ENCODE results near the gene THG1L.
"Not testable (repeated sequence)": the region's sequence is repeated elsewhere in the genome, so short reads cannot be mapped to it uniquely, and the experiment has no call there.

The THG1L gene

GRCh38 chr5:157731272-157732129, at the start of gene THG1L:
THG1L (plus strand) TSS chr5:157731420; CDS start chr5:157731441, 21 bp downstream.
- peak; percentile 94 for DNase-seq (ENCODE audit: low read depth, low spot score)

GRCh38 chr5:157682257-157682656, 49.0 kb upstream of the THG1L start:
- no peak for DNase-seq (ENCODE audit: low read depth, low spot score)

GRCh38 chr5:157686276-157687197, 44.7 kb upstream of the THG1L start:
- not testable (repeated sequence) for DNase-seq (ENCODE audit: low read depth, low spot score)

- DNase-seq (ENCODE audit: low read depth, low spot score) = no peak
Observed at GRCh38 chr5:157687198-157687554, 44.0 kb upstream of the THG1L start.

GRCh38 chr5:157689942-157690689, 41.1 kb upstream of the THG1L start:
- no peak for DNase-seq (ENCODE audit: low read depth, low spot score)

- no peak for DNase-seq (ENCODE audit: low read depth, low spot score)
Observed at GRCh38 chr5:157690690-157691433, 40.4 kb upstream of the THG1L start.

- DNase-seq (ENCODE audit: low read depth, low spot score) = not testable (repeated sequence)
Observed at GRCh38 chr5:157693816-157694215, 37.4 kb upstream of the THG1L start.

GRCh38 chr5:157696154-157696553, 35.1 kb upstream of the THG1L start:
- not testable (repeated sequence) for DNase-seq (ENCODE audit: low read depth, low spot score)

- DNase-seq (ENCODE audit: low read depth, low spot score) = not testable (repeated sequence)
Observed at GRCh38 chr5:157698674-157699073, 32.5 kb upstream of the THG1L start.

- no peak for DNase-seq (ENCODE audit: low read depth, low spot score)
Observed at GRCh38 chr5:157703736-157704135, 27.5 kb upstream of the THG1L start.

GRCh38 chr5:157708866-157709265, 22.4 kb upstream of the THG1L start:
- no peak for DNase-seq (ENCODE audit: low read depth, low spot score)

GRCh38 chr5:157709346-157709745, 21.9 kb upstream of the THG1L start:
- no peak for DNase-seq (ENCODE audit: low read depth, low spot score)

GRCh38 chr5:157710431-157710830, 20.8 kb upstream of the THG1L start:
- no peak for DNase-seq (ENCODE audit: low read depth, low spot score)

GRCh38 chr5:157710882-157711281, 20.3 kb upstream of the THG1L start:
- no peak for DNase-seq (ENCODE audit: low read depth, low spot score)

- no peak for DNase-seq (ENCODE audit: low read depth, low spot score)
Observed at GRCh38 chr5:157713830-157714595, 17.2 kb upstream of the THG1L start.

GRCh38 chr5:157714596-157714864, 16.7 kb upstream of the THG1L start:
- DNase-seq (ENCODE audit: low read depth, low spot score) = no peak

GRCh38 chr5:157718519-157718918, 12.7 kb upstream of the THG1L start:
- peak; percentile 7 for DNase-seq (ENCODE audit: low read depth, low spot score)

- DNase-seq (ENCODE audit: low read depth, low spot score) = peak; percentile 12
Observed at GRCh38 chr5:157719245-157719644, 12.0 kb upstream of the THG1L start.

GRCh38 chr5:157721159-157721558, 10.1 kb upstream of the THG1L start:
- DNase-seq (ENCODE audit: low read depth, low spot score) = no peak

GRCh38 chr5:157722895-157723294, 8.3 kb upstream of the THG1L start:
- not testable (repeated sequence) for DNase-seq (ENCODE audit: low read depth, low spot score)

Measured in iPS DF 19.7 (cell line).